Tongue (tissue), 2 donors: ENCODE results near the gene MS4A13. TPM values are rescaled to one million over a fixed set of nuclear protein-coding genes. Genes with fewer than 3 reads are reported as not detected.
"Not testable (repeated sequence)": the region's sequence is repeated elsewhere in the genome, so short reads cannot be mapped to it uniquely, and the experiment has no call there.

Experiments used
- DNase-seq: peaks from one replicate; pipeline ENCODE4 v3.0.0-alpha.2; 2015
- total RNA-seq: library from RNA; depleted of rRNA; stranded (reverse); fragments of >200 nt; gene quantifications from one replicate; pipeline ENCODE4 v1.2.3, GENCODE V29; 2014

MS4A13 gene
- total RNA-seq, 1 donor from 2014 or later: not detected

- no peak for DNase-seq
These were observed 15.4 kb downstream of the MS4A13 start for GRCh38 chr11:60530454-60531100.

- DNase-seq: not testable (repeated sequence)
These were observed 17.2 kb downstream of the MS4A13 start for GRCh38 chr11:60532383-60532782.

GRCh38 chr11:60538627-60539026 lies 23.4 kb downstream of the MS4A13 start:
- DNase-seq: not testable (repeated sequence)

- no peak for DNase-seq
These were observed 28.9 kb downstream of the MS4A13 start for GRCh38 chr11:60544077-60544476.

- no peak for DNase-seq
These were observed 46.1 kb downstream of the MS4A13 start for GRCh38 chr11:60561254-60561653.

GRCh38 chr11:60563553-60564235 lies 48.5 kb downstream of the MS4A13 start:
- DNase-seq: no peak

GRCh38 chr11:60566776-60567175 lies 51.6 kb downstream of the MS4A13 start:
- DNase-seq: no peak

GRCh38 chr11:60570970-60571369 lies 55.8 kb downstream of the MS4A13 start:
- DNase-seq: no peak

- DNase-seq: no peak
These were observed 74.4 kb downstream of the MS4A13 start for GRCh38 chr11:60589611-60590010.

Other genes starting within 250 kb of the MS4A13 start
- gene MS4A4A, start 234.7 kb upstream of the MS4A13 start, total RNA-seq: 2.9 TPM
- gene MS4A6E, start 188.1 kb upstream of the MS4A13 start, total RNA-seq: not detected
- gene MS4A7, start 136.9 kb upstream of the MS4A13 start, total RNA-seq: 8.5 TPM
- gene MS4A14, start 118.9 kb upstream of the MS4A13 start, total RNA-seq: 0.31 TPM
- gene MS4A5, start 85.8 kb upstream of the MS4A13 start, total RNA-seq: not detected
- gene MS4A1, start 59.5 kb upstream of the MS4A13 start, total RNA-seq: 1.1 TPM
- not detected for gene MS4A12, start 22.6 kb upstream of the MS4A13 start, total RNA-seq
- gene MS4A8, start 184.2 kb downstream of the MS4A13 start, total RNA-seq: not detected
- not detected for gene MS4A18, start 209.3 kb downstream of the MS4A13 start, total RNA-seq
- not detected for gene MS4A15, start 241.5 kb downstream of the MS4A13 start, total RNA-seq